GM12891 (cell line): Measurements from ENCODE around the gene AATF.

Experiments
- PAX5 ChIP-seq: IDR thresholded peaks from 2 replicates; pipeline ENCODE4 v1.6.1; 2011; ENCODE audit warnings: low read length, moderate library complexity, mild to moderate bottlenecking; ENCODE audit not compliant: insufficient read depth, severe bottlenecking
- POLR2A ChIP-seq: IDR thresholded peaks from 2 replicates; pipeline ENCODE4 v1.6.1; 2011; ENCODE audit warnings: low read depth, low read length, control low read depth
- POLR2AphosphoS5 ChIP-seq: IDR thresholded peaks from 2 replicates; pipeline ENCODE4 v1.6.1; 2011; ENCODE audit warnings: low read depth, low read length, control low read depth
- SPI1 ChIP-seq: IDR thresholded peaks from 2 replicates; pipeline ENCODE4 v1.6.1; 2011; ENCODE audit warnings: low read depth, low read length, control low read depth
- TAF1 ChIP-seq: IDR thresholded peaks from 2 replicates; pipeline ENCODE4 v1.6.1; 2011; ENCODE audit warnings: low read depth, low read length, control low read depth

DNA sequence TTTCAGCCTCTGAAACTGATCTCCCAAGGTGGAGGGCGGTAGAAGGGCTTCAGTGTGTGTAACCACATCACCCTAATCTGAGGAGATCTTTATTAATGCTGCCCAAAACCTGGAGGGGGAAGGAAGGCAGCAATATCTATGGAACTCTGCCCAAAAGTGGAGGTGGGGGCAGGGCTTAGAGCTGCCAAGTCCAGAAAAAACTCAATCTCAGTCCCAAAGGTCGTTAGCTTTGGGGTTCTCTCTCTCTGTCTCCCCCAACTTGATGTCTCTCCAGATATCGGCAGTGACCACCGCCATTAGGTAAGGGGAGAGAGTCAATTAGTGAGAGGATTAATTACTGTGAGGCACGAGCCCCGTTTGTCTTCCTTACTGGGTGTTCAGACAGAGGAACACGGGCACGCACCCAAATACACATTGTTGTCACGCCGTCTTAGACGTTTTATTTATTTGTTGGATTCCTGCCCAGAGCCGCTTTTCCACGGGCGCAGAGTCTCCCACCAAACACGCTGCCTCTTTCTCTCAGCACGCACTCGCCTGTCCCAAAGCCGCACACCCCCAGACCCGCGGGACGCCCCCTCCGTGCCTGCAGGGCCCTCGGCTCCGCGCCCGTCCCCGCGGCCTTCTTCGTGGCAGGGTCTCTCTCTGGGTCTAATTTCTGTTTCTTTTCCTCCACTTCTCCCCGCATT lies 16.9 kb upstream of the AATF start:
- TF ChIP-seq PAX5: no peak
- no peak for TF ChIP-seq POLR2A
- no peak for TF ChIP-seq POLR2AphosphoS5
- no peak for TF ChIP-seq TAF1
- no peak for TF ChIP-seq SPI1
